ENCODE data around the gene ANKRD13A.

Gene ANKRD13A

GRCh38 chr12:109953656-109954055 lies 45.6 kb upstream of the ANKRD13A start:
- no peak for DNase-seq (ENCODE audit: low read depth)
- TF ChIP-seq CTCF (IDR thresholded peaks at IDR 0.05; ENCODE audit: low read depth, low read length, missing control alignments): no peak
- H3K4me3 ChIP-seq (ENCODE audit: low read depth, low read length): no peak overlapping the region

- no peak for TF ChIP-seq CTCF (IDR thresholded peaks at IDR 0.05; ENCODE audit: low read depth, low read length, missing control alignments)
- H3K4me3 ChIP-seq (ENCODE audit: low read depth, low read length): no peak overlapping the region
- DNase-seq (ENCODE audit: low read depth): no peak
These were observed 40.9 kb upstream of the ANKRD13A start for GRCh38 chr12:109958374-109958773.

- no peak for DNase-seq (ENCODE audit: low read depth)
- TF ChIP-seq CTCF (IDR thresholded peaks at IDR 0.05; ENCODE audit: low read depth, low read length, missing control alignments): no peak
- H3K4me3 ChIP-seq (ENCODE audit: low read depth, low read length): no peak overlapping the region
These were observed 39.7 kb upstream of the ANKRD13A start for GRCh38 chr12:109959411-109960093.

GRCh38 chr12:109961201-109961600 lies 38.0 kb upstream of the ANKRD13A start:
- H3K4me3 ChIP-seq (ENCODE audit: low read depth, low read length): no peak overlapping the region
- TF ChIP-seq CTCF (IDR thresholded peaks at IDR 0.05; ENCODE audit: low read depth, low read length, missing control alignments): no peak
- no peak for DNase-seq (ENCODE audit: low read depth)

GRCh38 chr12:109961612-109962011 lies 37.6 kb upstream of the ANKRD13A start:
- DNase-seq (ENCODE audit: low read depth): no peak
- TF ChIP-seq CTCF (IDR thresholded peaks at IDR 0.05; ENCODE audit: low read depth, low read length, missing control alignments): no peak
- H3K4me3 ChIP-seq (ENCODE audit: low read depth, low read length): no peak overlapping the region

GRCh38 chr12:109962398-109962797 lies 36.8 kb upstream of the ANKRD13A start:
- no peak overlapping the region for H3K4me3 ChIP-seq (ENCODE audit: low read depth, low read length)
- no peak for DNase-seq (ENCODE audit: low read depth)
- no peak for TF ChIP-seq CTCF (IDR thresholded peaks at IDR 0.05; ENCODE audit: low read depth, low read length, missing control alignments)

GRCh38 chr12:109963330-109963729 lies 35.9 kb upstream of the ANKRD13A start:
- DNase-seq (ENCODE audit: low read depth): no peak
- H3K4me3 ChIP-seq (ENCODE audit: low read depth, low read length): no peak overlapping the region
- TF ChIP-seq CTCF (IDR thresholded peaks at IDR 0.05; ENCODE audit: low read depth, low read length, missing control alignments): no peak

Measured in GM12864 (cell line).